Nephron progenitor cell (in vitro differentiated cells): Measurements from ENCODE around the gene ZSCAN10.

Source experiments
- DNase-seq: peaks from one replicate; pipeline ENCODE4 v3.0.0; 2021
- H3K27ac Mint-ChIP-seq: 2 replicates; pipeline ENCODE4 v1.8.0; 2021; ENCODE audit warnings: mild to moderate bottlenecking, moderate library complexity, mixed read lengths
- H3K27me3 Mint-ChIP-seq: 2 replicates; pipeline ENCODE4 v1.8.0; 2021; ENCODE audit warnings: mild to moderate bottlenecking, low read depth, mixed read lengths; ENCODE audit not compliant: poor library complexity
- H3K36me3 Mint-ChIP-seq: 2 replicates; pipeline ENCODE4 v1.8.0; 2021; ENCODE audit warnings: low read depth, mixed read lengths
- H3K4me1 Mint-ChIP-seq: 2 replicates; pipeline ENCODE4 v1.8.0; 2021; ENCODE audit warnings: mixed read lengths
- H3K4me3 Mint-ChIP-seq: 2 replicates; pipeline ENCODE4 v1.8.0; 2021; ENCODE audit warnings: mild to moderate bottlenecking, moderate library complexity, mixed read lengths
- H3K9me3 Mint-ChIP-seq: 2 replicates; pipeline ENCODE4 v1.8.0; 2021; ENCODE audit warnings: mild to moderate bottlenecking, moderate library complexity, mixed read lengths
- CTCF ChIP-seq: fragments of 200-600 bp; sonication (generic); IDR thresholded peaks from 2 replicates; pipeline ENCODE4 v1.5.0; 2021; ENCODE audit warnings: antibody characterized with exemption

The ZSCAN10 gene

GRCh38 chr16:3063625-3064386 is 35.3 kb downstream of the ZSCAN10 start:
- TF ChIP-seq CTCF, result no peak

GRCh38 chr16:3062553-3062952 is 36.5 kb downstream of the ZSCAN10 start:
- TF ChIP-seq CTCF, result no peak
- Mint-ChIP-seq H3K9me3 (no peaks in the 10 kb centered on the region), H3K36me3 (no peaks in the 10 kb centered on the region), H3K4me3 (no peak overlapping the region), H3K27me3 (peaks cover 24% of the 10 kb centered on the region), H3K27ac (no peak overlapping the region), H3K4me1 (peaks cover 25% of the 10 kb centered on the region)
- DNase-seq, result no peak

More at GRCh38 chr16:3063625-3064386, 35.3 kb downstream of the ZSCAN10 start:
- no peak for DNase-seq
- Mint-ChIP-seq H3K27ac (no peak overlapping the region), H3K36me3 (no peaks in the 10 kb centered on the region), H3K4me3 (no peak overlapping the region), H3K9me3 (no peaks in the 10 kb centered on the region), H3K4me1 (peaks cover 25% of the 10 kb centered on the region), H3K27me3 (peaks cover 15% of the 10 kb centered on the region)

GRCh38 chr16:3060339-3061127 is 38.6 kb downstream of the ZSCAN10 start:
- H3K9me3 Mint-ChIP-seq, result no peaks in the 10 kb centered on the region

GRCh38 chr16:3059723-3060242 is 39.3 kb downstream of the ZSCAN10 start:
- Mint-ChIP-seq H3K27ac (no peak overlapping the region), H3K4me3 (peak overlapping the region; percentile 72), H3K9me3 (no peaks in the 10 kb centered on the region), H3K36me3 (no peaks in the 10 kb centered on the region), H3K27me3 (peaks cover 48% of the 10 kb centered on the region), H3K4me1 (peaks cover 34% of the 10 kb centered on the region)
- no peak for DNase-seq
- no peak for TF ChIP-seq CTCF

More at GRCh38 chr16:3060339-3061127, 38.6 kb downstream of the ZSCAN10 start:
- Mint-ChIP-seq H3K4me1 (peaks cover 30% of the 10 kb centered on the region), H3K36me3 (no peaks in the 10 kb centered on the region), H3K27me3 (peaks cover 40% of the 10 kb centered on the region), H3K27ac (no peak overlapping the region), H3K4me3 (peak overlapping the region; percentile 72)
- TF ChIP-seq CTCF, result no peak
- no peak for DNase-seq

- H3K4me1 Mint-ChIP-seq, result peaks cover 36% of the 10 kb centered on the region
- TF ChIP-seq CTCF, result peak; percentile 80
- H3K4me3 Mint-ChIP-seq, result peak overlapping the region; percentile 87
- no peaks in the 10 kb centered on the region for H3K36me3 Mint-ChIP-seq
- no peak overlapping the region for H3K27ac Mint-ChIP-seq
- no peaks in the 10 kb centered on the region for H3K9me3 Mint-ChIP-seq
- peak; percentile 95 for DNase-seq
- H3K27me3 Mint-ChIP-seq, result peaks cover 51% of the 10 kb centered on the region
Measured at GRCh38 chr16:3059041-3059722, 39.9 kb downstream of the ZSCAN10 start.
